PC-3 (cell line): ENCODE results near the gene NAP1L1.

ENCODE experiments used
- EZH2 ChIP-seq: fragments of 300-600 bp; sonication (generic); IDR thresholded peaks from one replicate; pipeline ENCODE4 v1.6.1; 2017; ENCODE audit warnings: antibody characterized with exemption, mild to moderate bottlenecking, low read length; ENCODE audit not compliant: unreplicated experiment
- EZH2phosphoT487 ChIP-seq: fragments of 300-600 bp; sonication (generic); IDR thresholded peaks from 2 replicates; pipeline ENCODE4 v1.6.1; 2018; ENCODE audit warnings: mild to moderate bottlenecking, antibody characterized with exemption, low read length, borderline replicate concordance
- TF ChIP-seq, protein P1 (sequence below): fragments of 300-600 bp; sonication (generic); conservative IDR thresholded peaks from 2 replicates; pipeline ENCODE4 v1.5.1; 2017; ENCODE audit warnings: antibody characterized with exemption, low read depth, mild to moderate bottlenecking, low read length

GRCh38 chr12:76013603-76014002, 70.9 kb downstream of the NAP1L1 start:
- TF ChIP-seq, protein P1, sequence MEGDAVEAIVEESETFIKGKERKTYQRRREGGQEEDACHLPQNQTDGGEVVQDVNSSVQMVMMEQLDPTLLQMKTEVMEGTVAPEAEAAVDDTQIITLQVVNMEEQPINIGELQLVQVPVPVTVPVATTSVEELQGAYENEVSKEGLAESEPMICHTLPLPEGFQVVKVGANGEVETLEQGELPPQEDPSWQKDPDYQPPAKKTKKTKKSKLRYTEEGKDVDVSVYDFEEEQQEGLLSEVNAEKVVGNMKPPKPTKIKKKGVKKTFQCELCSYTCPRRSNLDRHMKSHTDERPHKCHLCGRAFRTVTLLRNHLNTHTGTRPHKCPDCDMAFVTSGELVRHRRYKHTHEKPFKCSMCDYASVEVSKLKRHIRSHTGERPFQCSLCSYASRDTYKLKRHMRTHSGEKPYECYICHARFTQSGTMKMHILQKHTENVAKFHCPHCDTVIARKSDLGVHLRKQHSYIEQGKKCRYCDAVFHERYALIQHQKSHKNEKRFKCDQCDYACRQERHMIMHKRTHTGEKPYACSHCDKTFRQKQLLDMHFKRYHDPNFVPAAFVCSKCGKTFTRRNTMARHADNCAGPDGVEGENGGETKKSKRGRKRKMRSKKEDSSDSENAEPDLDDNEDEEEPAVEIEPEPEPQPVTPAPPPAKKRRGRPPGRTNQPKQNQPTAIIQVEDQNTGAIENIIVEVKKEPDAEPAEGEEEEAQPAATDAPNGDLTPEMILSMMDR = no peak
- TF ChIP-seq EZH2 (no peak), EZH2phosphoT487 (no peak)
